ENCODE data around the gene CAV2. TPM values are rescaled to one million over a fixed set of nuclear protein-coding genes. Genes with fewer than 3 reads are reported as not detected.

CAV2 gene
- total RNA-seq, 1 experiment from 2014 or later, result 286 TPM

- Histone ChIP-seq H3K4me3 (ENCODE audit: low read depth, low read length, poor library complexity, severe bottlenecking) (peak overlapping the region; percentile 65), H3K36me3 (ENCODE audit: insufficient read depth, low read length, poor library complexity, severe bottlenecking) (peaks cover 62% of the 10 kb centered on the region), H3K9me3 (ENCODE audit: low read depth, low read length, poor library complexity, severe bottlenecking) (peaks cover 5% of the 10 kb centered on the region), H3K27me3 (replicated peaks; ENCODE audit: insufficient read depth, low read depth, low read length, poor library complexity) (no peaks in the 10 kb centered on the region), H3K4me1 (ENCODE audit: insufficient read depth, low read length, poor library complexity, severe bottlenecking) (peaks cover 30% of the 10 kb centered on the region), H3K27ac (ENCODE audit: low read depth, low read length, poor library complexity, severe bottlenecking) (peak overlapping the region; percentile 98)
- CTCF ChIA-PET, result no interaction called here
- BruUV-seq (replicated peaks), result no TSS peak
- TF ChIP-seq EZH2 (IDR thresholded peaks at IDR 0.05; ENCODE audit: borderline replicate concordance, low read depth, low read length, poor library complexity, severe bottlenecking) (no peak), CTCF (conservative IDR thresholded peaks at IDR 0.05; ENCODE audit: low read depth, low read length) (no peak)
- intact Hi-C loops (cut with micrococcal nuclease; ENCODE audit: unreplicated experiment), result loop anchor here (2.0 kb wide), 1 partner anchor 25 kb away; no protein-coding TSS in a partner anchor
- POLR2A ChIA-PET (ENCODE audit: low non-redundant PET), result interaction anchor here (0.7 to 0.8 kb wide), 3 partner anchors 25 to 291 kb away, joined by 3 to 4 read pairs (median 3); no protein-coding TSS in a partner anchor
- DNase-seq (ENCODE audit: low spot score), result peak; percentile 62
Observed at GRCh38 chr7:116501425-116502167, 2.1 kb downstream of the CAV2 start.

- Histone ChIP-seq H3K4me1 (ENCODE audit: insufficient read depth, low read length, poor library complexity, severe bottlenecking) (peaks cover 36% of the 10 kb centered on the region), H3K27me3 (replicated peaks; ENCODE audit: insufficient read depth, low read depth, low read length, poor library complexity) (no peaks in the 10 kb centered on the region), H3K36me3 (ENCODE audit: insufficient read depth, low read length, poor library complexity, severe bottlenecking) (peaks cover 71% of the 10 kb centered on the region), H3K9me3 (ENCODE audit: low read depth, low read length, poor library complexity, severe bottlenecking) (no peaks in the 10 kb centered on the region), H3K4me3 (ENCODE audit: low read depth, low read length, poor library complexity, severe bottlenecking) (peak overlapping the region; percentile 65), H3K27ac (ENCODE audit: low read depth, low read length, poor library complexity, severe bottlenecking) (peak overlapping the region; percentile 98)
- TF ChIP-seq EZH2 (IDR thresholded peaks at IDR 0.05; ENCODE audit: borderline replicate concordance, low read depth, low read length, poor library complexity, severe bottlenecking) (no peak), CTCF (conservative IDR thresholded peaks at IDR 0.05; ENCODE audit: low read depth, low read length) (no peak)
- intact Hi-C loops (cut with micrococcal nuclease; ENCODE audit: unreplicated experiment), result no loop called here
- ChIA-PET POLR2A (ENCODE audit: low non-redundant PET) (interaction anchor here (0.7 kb wide), 1 partner anchor 235 kb away, joined by 4 read pairs; no protein-coding TSS in a partner anchor), CTCF (no interaction called here)
- no peak for DNase-seq (ENCODE audit: low spot score)
- no TSS peak for BruUV-seq (replicated peaks)
Observed at GRCh38 chr7:116502201-116503096, 2.9 kb downstream of the CAV2 start.

- ChIA-PET CTCF (no interaction called here), POLR2A (ENCODE audit: low non-redundant PET) (no interaction called here)
- no peak for DNase-seq (ENCODE audit: low spot score)
- peaks cover 85% of the 10 kb centered on the region for H3K36me3 ChIP-seq (ENCODE audit: insufficient read depth, low read length, poor library complexity, severe bottlenecking)
- no peaks in the 10 kb centered on the region for H3K27me3 ChIP-seq (replicated peaks; ENCODE audit: insufficient read depth, low read depth, low read length, poor library complexity)
- no peak for TF ChIP-seq CTCF (conservative IDR thresholded peaks at IDR 0.05; ENCODE audit: low read depth, low read length)
- no peak for TF ChIP-seq EZH2 (IDR thresholded peaks at IDR 0.05; ENCODE audit: borderline replicate concordance, low read depth, low read length, poor library complexity, severe bottlenecking)
- H3K27ac ChIP-seq (ENCODE audit: low read depth, low read length, poor library complexity, severe bottlenecking), result peak overlapping the region; percentile 98
- H3K4me1 ChIP-seq (ENCODE audit: insufficient read depth, low read length, poor library complexity, severe bottlenecking), result peaks cover 42% of the 10 kb centered on the region
- intact Hi-C loops (cut with micrococcal nuclease; ENCODE audit: unreplicated experiment), result no loop called here
- no TSS peak for BruUV-seq (replicated peaks)
- no peaks in the 10 kb centered on the region for H3K9me3 ChIP-seq (ENCODE audit: low read depth, low read length, poor library complexity, severe bottlenecking)
- H3K4me3 ChIP-seq (ENCODE audit: low read depth, low read length, poor library complexity, severe bottlenecking), result peak overlapping the region; percentile 65
Observed at GRCh38 chr7:116503835-116504234, 4.3 kb downstream of the CAV2 start.
